PFSK-1 (cell line): ENCODE data around the gene ENPP1.

ENCODE experiments used
- FOXP2 ChIP-seq: optimal IDR thresholded peaks from 2 replicates; pipeline ENCODE3; 2011; ENCODE audit warnings: borderline replicate concordance, control low read depth, inconsistent platforms; ENCODE audit not compliant: insufficient read depth; ENCODE audit errors: extremely low read length, extremely low read depth
- POLR2AphosphoS5 ChIP-seq: IDR thresholded peaks from 2 replicates; pipeline ENCODE4 v1.6.1; 2012; ENCODE audit warnings: low read depth, mild to moderate bottlenecking, control low read depth, low read length, moderate library complexity
- SIN3A ChIP-seq: IDR thresholded peaks from 2 replicates; pipeline ENCODE4 v1.6.1; 2012; ENCODE audit warnings: mild to moderate bottlenecking, low read length, moderate library complexity, borderline replicate concordance; ENCODE audit not compliant: insufficient read depth
- TAF1 ChIP-seq: IDR thresholded peaks from 2 replicates; pipeline ENCODE4 v1.6.1; 2012; ENCODE audit warnings: low read length, control low read depth, borderline replicate concordance; ENCODE audit not compliant: insufficient read depth
- TF ChIP-seq, protein P1 (sequence below), 2 experiments: IDR thresholded peaks; 2 replicates each; pipeline versions ENCODE4 v1.6.1 to v1.8.0; 2011 to 2012; ENCODE audit warnings: low read depth in 2 of 2, low read length in 2 of 2, control low read depth in 1 of 2, inconsistent platforms in 1 of 2, mild to moderate bottlenecking in 1 of 2, moderate library complexity in 1 of 2; ENCODE audit not compliant: insufficient read depth in 1 of 2

The ENPP1 gene

DNA sequence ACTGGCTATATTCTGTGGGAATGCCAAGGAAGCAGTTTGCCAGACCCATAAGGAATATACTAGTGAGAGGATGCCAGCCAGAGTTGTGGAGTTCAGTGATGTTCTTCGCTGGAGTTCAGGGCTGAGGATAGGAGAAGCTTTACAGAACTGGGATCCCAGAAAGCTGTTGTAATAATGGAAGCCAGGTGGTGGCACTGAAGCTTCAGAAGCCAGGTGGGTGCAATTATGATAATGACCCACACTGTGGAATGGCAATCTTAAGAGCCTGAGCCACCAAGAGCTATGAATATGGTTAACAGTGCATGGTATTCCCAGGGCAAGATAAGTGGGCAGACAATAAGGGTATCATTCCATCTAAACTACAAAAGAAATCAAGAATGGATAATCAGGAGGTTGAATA is 25.1 kb upstream of the ENPP1 start:
- TF ChIP-seq TAF1 (no peak), SIN3A (no peak), FOXP2 (no peak), POLR2AphosphoS5 (no peak)
- TF ChIP-seq, protein P1, sequence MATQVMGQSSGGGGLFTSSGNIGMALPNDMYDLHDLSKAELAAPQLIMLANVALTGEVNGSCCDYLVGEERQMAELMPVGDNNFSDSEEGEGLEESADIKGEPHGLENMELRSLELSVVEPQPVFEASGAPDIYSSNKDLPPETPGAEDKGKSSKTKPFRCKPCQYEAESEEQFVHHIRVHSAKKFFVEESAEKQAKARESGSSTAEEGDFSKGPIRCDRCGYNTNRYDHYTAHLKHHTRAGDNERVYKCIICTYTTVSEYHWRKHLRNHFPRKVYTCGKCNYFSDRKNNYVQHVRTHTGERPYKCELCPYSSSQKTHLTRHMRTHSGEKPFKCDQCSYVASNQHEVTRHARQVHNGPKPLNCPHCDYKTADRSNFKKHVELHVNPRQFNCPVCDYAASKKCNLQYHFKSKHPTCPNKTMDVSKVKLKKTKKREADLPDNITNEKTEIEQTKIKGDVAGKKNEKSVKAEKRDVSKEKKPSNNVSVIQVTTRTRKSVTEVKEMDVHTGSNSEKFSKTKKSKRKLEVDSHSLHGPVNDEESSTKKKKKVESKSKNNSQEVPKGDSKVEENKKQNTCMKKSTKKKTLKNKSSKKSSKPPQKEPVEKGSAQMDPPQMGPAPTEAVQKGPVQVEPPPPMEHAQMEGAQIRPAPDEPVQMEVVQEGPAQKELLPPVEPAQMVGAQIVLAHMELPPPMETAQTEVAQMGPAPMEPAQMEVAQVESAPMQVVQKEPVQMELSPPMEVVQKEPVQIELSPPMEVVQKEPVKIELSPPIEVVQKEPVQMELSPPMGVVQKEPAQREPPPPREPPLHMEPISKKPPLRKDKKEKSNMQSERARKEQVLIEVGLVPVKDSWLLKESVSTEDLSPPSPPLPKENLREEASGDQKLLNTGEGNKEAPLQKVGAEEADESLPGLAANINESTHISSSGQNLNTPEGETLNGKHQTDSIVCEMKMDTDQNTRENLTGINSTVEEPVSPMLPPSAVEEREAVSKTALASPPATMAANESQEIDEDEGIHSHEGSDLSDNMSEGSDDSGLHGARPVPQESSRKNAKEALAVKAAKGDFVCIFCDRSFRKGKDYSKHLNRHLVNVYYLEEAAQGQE (IDR thresholded peaks at IDR 0.05; ENCODE audit: insufficient read depth in 1 of 2, low read depth in 2 of 2, low read length in 2 of 2), result no peak

DNA sequence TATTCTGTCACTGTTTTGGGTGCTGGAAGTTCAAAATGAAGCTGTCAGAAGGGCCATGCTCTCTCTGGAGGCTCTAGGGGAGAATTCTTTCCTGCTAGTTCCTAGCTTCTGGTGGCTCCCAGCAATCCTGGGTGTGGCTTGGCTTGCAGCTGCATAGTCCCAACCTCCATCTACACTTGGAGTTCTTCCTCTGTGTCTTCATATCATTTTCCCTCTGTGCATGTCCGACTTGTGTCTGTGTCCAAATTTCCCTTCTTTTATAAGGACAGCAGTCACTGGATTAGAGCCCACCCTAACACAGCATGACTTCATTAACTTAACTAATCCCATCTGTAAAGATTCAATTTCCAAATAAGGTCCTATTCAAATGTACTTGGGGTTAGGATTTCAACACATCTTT is 23.3 kb upstream of the ENPP1 start:
- TF ChIP-seq TAF1, result no peak
- TF ChIP-seq, protein P1 (IDR thresholded peaks at IDR 0.05; ENCODE audit: insufficient read depth in 1 of 2, low read depth in 2 of 2, low read length in 2 of 2), result no peak
- no peak for TF ChIP-seq SIN3A
- TF ChIP-seq FOXP2, result no peak
- TF ChIP-seq POLR2AphosphoS5, result no peak

DNA sequence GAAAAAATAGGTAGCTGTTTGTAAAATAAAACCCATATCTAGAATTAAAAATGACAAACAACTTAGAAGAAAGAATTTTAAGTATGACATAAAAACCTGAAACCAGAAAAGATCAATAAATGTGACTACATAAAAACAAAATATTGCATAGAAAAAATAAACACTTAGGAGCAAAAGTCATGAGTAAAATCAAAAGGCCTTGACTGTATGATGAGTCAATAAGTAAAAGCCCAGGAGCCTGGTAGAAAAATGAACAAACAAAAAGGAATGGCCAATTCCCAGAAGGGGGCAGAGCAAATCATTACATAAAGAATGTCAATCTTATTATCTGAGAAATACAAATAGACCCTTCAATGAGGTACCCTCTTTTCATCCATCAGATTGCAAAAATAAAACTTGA is 20.7 kb upstream of the ENPP1 start:
- TF ChIP-seq POLR2AphosphoS5 (no peak), SIN3A (no peak), FOXP2 (no peak), TAF1 (no peak)
- TF ChIP-seq, protein P1 (IDR thresholded peaks at IDR 0.05; ENCODE audit: insufficient read depth in 1 of 2, low read depth in 2 of 2, low read length in 2 of 2), result no peak

DNA sequence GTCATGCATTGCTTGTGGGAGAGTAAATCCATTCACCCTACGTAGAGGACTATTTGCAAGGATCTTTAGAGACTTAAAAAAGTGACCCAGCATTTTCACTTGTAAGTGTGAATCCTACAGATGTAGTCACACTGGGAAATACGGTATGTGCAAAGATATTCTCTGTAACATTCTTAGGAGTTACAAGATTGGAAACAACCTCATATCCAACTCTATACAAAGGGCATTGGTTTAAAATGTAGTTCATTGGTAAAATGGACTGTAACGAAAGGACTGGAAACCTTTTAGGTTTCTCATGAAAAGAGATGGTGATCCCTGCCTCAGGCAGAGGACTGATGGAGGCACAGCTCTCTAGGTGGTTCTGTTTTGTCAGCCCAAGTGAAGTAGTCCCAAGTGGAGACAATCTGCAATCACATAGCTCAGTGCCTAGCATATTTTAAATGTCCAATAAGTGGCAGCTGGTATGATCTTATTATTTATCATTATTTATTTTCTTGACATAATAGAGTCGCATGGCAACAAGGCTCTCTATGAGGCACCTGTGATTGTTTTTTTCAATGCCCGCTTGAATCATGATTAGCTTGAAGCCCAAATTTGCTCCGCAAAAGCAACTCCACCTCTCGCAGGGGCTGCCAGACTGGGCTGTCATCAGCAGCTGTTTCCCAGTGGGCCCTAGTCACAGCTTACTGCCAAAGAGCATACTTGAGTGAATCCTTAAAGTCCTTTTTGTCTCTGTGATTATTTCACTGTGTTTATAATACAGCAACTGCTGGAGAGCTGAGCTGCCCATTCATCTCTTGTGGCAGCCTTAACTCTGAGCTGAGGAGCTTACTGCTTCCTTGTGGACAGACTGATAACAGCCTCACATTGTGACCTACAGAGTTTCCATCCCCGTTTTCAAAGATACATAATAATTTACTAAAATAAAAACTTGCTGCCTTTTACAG is 19.8 kb upstream of the ENPP1 start:
- TF ChIP-seq TAF1, result no peak
- TF ChIP-seq, protein P1 (IDR thresholded peaks at IDR 0.05; ENCODE audit: insufficient read depth in 1 of 2, low read depth in 2 of 2, low read length in 2 of 2), result no peak

DNA sequence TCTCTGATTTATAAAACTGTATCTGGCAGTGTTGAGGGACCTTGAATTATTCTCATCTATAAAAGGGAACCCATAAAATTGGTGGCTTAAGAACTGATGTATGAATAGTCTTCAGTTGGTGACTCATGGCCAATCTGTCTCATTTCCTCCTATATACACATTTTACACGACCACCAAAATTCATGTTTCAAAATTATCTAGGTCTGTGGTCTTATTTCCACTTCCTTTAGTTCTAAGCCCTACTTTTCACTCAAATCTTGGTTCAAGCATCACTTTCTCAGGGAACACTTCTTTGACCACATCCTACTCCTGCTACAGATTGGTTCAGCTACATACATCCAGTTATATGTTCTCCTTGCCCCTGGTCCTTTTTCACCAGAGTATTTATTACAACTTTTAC is 18.6 kb upstream of the ENPP1 start:
- TF ChIP-seq SIN3A (no peak), POLR2AphosphoS5 (no peak), TAF1 (no peak), FOXP2 (no peak)
- TF ChIP-seq, protein P1 (IDR thresholded peaks at IDR 0.05; ENCODE audit: insufficient read depth in 1 of 2, low read depth in 2 of 2, low read length in 2 of 2), result no peak
